ENCODE measurements around the gene USP24. TPM values are rescaled to one million over a fixed set of nuclear protein-coding genes. Genes with fewer than 3 reads are reported as not detected.
"Not testable (repeated sequence)": the region's sequence is repeated elsewhere in the genome, so short reads cannot be mapped to it uniquely, and the experiment has no call there.

USP24 gene
- total RNA-seq, 1 donor from 2014 or later = 93.9 TPM

DNA sequence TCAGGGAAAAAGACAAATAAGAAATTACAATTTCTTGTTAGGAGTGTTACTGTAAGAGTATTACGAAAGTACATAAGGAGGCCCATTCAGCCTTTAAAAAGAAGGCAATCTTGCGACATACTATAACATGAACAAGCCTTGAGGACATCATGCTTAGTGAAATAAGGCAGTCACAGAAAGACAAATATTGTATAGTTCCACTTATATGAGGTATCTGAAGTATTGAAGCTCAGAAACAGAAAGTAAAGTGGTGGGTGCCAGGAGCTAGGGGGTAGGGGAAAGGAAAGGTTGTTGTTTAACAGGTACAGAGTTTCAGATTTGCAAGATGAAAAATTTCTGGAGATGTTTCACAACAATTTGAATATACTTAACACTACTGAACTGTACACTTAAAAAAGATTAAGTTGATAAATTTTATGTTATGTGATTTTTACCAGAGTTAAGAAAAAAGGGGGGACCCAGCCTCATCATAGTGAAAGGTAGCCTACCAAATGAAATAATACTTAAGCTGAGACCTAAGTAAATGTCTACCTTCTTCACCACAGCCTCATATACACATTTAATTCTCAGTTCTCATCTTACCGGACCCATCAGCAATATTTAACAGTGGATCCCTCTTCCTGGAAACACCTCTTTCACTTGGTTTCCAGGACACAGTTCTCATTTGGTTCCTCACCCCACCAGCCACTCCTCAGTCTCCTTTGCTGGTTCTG is 19.5 kb downstream of the USP24 start:
- DNase-seq = no peak

- no peak for DNase-seq
Observed at GRCh38 chr1:55194851-55195250, 20.3 kb downstream of the USP24 start.

- no peak for DNase-seq
Observed at GRCh38 chr1:55192093-55192492, 23.1 kb downstream of the USP24 start.

DNA sequence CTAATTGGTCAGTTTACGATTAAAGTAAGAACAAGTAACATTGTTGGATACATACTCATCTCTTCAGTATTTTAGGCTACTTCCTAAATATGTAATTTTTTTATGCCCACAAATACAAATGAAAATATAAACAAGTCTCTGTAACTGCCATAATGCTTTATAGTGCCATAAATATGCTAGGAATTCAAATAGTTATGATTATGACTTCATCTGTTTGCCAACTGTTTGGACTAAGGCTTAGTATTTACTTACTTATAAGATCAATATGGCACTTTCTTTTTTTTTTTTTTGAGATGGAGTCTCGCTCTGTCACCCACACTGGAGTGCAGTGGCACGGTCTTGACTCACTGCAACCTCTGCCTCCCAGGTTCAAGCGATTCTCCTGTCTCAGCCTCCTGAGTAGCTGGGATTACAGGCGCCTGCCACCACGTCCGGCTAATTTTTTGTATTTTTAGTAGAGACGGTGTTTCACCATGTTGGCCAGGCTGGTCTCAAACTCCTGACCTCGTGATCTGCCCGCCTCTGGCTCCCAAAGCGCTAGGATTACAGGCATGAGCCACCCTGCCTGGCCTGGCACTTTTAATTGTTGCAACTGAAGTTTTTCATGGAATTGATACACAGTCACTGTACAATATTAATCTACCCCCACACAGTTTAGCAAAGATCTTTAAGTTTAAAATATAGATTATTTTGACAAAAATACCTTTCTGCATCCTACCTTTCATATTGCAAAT is 23.8 kb downstream of the USP24 start:
- DNase-seq = not testable (repeated sequence)

DNA sequence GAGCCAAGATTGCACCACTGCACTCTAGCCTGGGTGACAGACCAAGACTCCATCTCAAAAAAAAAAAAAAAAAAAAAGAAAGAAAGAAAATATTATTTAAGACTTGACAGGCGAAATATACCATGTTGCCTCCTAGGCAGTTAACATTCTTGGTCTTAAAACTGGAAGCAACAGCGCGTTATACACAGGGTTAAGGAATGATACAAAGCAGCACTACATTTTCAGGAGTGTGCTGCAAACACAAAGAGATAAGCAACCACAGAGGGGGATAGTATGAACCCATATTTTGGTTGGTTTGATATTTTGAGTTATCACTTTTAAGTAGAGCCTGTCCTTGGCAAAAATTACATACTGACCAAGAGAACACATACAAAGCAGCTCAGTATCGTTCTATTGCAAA is 25.1 kb downstream of the USP24 start:
- no peak for DNase-seq

DNA sequence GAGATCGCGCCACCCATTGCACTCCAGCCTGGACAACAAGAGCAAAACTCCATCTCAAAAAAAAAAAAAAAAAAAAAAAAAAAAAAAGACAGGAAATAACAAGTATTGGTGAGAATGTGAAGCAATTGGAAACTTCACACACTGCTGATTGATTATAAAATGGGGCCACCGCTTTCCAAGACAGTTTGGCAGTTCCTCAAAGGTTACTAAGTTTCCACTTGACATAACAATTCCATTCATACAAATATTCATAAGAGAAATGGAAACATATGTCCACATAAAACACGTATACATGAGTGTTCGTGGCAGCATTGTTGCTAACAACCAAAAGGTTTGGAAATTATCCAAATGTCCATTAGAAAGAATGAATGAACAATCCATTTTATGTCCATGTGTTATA is 26.3 kb downstream of the USP24 start:
- DNase-seq = no peak

- no peak for DNase-seq
Observed at GRCh38 chr1:55185832-55186231, 29.3 kb downstream of the USP24 start.

GRCh38 chr1:55184859-55185258 is 30.3 kb downstream of the USP24 start:
- no peak for DNase-seq

DNA sequence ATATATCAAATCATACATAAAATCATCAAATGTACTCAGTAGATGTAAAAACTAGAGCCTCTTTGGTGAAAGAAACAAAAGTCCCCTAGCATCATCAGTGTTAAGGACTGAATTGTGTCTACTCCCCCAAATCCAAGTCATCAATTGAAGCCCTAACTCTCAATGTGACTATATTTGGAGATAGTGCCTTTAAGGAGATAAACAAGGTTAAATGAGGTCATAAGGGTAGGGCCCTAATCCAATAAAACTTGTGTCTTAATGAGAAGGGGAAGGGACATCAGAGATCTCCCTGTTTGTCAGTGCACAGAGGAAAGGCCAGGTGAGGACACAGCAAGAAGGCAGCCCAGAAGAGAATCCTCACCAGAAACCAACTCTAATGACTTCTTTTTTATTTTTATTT is 33.5 kb downstream of the USP24 start:
- DNase-seq = no peak

DNA sequence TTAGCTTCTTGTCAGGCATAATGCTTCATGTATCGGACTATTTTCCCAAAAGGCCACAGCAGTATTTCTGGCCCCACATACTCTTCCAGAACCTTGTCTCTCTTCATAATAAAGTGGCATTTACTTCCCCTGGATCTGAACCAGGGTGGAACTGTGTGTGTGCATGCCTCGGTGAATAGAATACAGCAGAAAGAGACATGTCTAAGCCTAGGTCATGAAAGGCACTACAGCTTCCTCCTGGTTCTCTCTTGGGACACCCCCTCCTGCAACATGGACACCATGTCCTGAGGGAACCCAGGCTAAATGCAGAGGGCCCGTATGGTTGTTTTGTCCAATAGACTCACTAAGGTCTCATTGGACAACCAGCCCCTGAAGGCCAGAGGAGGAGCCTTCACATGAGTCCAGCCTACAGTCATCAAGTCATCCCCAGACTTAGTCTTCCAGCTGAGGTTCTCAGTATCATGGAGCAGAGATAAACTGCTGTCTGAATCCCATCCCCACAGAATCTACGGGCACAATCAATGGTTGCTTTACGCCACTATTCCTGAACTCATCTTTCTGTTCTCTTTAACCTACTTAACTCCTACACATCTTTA is 35.0 kb downstream of the USP24 start:
- no peak for DNase-seq

DNA sequence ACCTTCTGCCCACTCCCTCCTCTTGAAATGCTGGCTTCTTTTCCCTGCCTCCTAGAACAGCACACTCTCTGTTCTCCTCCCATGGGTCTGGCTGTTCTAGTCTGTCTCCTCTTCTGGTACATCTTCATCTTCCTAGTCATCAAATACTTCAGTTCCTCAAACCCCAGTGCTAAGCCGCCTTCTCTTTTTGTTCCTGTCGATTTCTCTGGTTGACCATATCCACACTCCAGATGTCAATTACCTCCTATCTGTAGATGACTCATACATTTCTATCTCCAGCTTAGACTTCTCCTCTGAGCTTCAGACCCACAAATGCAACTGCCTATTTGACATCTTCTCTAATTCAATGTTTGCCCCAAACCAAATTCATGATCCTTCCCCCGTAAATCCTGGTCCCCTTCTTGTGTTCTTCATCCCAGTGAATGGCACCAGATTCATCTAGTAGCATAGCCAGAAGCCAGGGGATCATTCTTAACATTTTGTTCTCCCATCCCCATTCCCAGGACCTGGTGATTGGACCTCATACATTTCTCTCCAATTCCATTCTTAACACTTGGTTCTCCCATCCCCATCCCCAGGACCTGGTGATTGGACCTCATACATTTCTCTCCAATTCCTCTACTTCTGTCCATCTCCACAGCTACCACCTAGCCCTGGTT is 35.9 kb downstream of the USP24 start:
- DNase-seq = no peak

GRCh38 chr1:55172687-55173086 is 42.5 kb downstream of the USP24 start:
- DNase-seq = no peak

DNA sequence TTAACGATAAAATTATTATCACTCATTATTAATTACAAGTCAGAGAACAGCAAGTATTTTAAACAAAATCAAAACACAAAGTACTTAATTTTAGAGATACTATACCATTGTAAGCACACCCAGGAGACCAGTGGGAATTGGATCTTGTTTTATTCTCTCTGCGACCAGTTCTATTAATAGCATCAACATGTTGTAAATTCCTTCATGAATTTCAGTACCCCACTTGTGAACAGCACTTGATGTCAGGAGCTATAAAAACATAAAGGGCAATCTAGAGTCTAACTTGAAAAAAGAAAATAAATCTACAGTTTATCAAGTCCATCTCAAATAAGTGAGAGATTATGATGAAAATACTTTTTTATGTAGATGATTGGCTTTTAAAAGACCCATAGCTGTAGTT is 42.9 kb downstream of the USP24 start:
- no peak for DNase-seq

DNA sequence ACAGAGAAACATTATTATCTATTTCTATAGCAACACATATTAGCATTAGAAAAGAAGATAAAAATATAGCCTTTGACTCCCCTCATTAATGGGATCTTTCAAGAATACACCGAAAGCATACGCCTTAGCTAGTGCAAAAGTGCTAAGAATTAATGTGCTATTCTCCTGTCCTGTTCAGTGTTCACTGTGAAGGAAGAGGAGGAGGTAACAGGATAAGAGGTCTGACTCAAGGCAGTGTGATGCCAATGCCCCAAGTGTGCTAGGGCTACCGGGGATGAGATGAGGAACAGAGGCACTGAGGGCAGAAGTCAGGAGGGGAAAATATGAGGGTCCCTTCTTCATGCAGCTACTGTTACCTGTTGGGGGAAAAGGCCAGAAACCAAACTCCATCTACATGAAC is 43.5 kb downstream of the USP24 start:
- no peak for DNase-seq

DNA sequence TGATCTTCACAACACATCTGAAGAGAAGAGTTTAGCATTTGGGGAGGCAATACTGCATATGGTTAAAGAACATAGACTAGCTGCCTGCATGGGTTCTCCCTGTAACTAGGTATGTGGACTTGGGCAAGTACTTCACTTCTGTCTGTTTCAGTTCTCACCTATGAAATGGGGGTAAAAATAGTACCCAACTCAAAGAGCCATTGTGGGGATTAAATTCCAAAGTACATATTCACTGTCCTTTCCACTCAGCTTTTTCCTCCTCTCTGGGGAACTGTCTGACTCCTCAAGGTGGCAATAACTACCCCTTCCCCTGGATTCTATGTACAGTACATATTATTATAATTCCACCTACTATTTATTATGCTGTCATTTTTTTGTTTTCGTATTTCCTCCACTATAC is 44.7 kb downstream of the USP24 start:
- DNase-seq = no peak

- DNase-seq = no peak
Observed at GRCh38 chr1:55169126-55169525, 46.0 kb downstream of the USP24 start.

GRCh38 chr1:55168353-55168752 is 46.8 kb downstream of the USP24 start:
- DNase-seq = no peak

DNA sequence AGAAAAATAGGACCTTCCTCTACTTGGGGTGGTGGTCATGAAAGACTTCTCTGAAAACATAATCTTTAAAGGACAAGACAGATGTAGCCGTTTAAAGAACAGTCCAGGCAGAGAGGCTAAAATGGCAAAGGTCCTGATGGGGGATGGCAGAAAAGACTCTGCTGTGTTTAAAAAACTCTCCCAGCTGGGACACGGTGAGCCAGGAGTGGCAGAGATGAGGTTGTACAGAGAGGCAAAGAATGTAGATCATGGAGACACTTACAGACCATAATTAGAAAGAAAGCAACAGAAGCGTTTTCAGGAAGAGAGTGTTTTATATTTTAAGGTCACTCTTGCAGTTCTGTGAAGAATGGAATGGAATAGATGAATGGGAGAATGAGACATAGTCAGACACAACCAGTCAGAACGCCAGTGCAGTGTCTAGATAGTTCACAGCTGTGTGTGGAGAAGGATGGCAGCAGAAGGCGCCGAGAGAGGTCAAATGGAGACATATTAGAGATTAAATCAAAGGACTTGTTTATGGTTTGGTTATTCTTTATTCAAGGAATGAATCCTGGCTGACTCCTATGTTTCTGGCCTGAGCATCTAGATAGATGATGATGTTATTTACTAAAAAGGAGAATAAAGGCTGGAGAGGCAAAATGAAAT is 47.8 kb downstream of the USP24 start:
- no peak for DNase-seq

DNA sequence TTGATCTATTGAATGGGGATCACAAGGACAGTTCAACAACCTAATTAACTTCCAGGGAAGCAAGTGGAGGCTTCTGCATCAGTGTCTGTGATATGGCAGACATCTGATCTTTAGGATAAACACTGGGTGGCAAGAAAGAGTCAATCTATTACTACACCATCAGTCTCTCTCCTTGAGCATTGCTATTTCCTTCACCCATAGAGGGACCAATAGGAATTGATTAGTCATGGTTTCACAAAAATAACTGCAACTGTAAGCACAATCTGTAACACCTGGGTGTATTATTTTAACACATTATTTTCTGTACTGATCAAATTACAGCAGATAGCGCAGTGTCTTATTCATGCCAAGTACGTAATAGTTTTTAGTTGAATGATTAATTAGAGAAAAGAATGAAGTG is 50.3 kb downstream of the USP24 start:
- no peak for DNase-seq

DNA sequence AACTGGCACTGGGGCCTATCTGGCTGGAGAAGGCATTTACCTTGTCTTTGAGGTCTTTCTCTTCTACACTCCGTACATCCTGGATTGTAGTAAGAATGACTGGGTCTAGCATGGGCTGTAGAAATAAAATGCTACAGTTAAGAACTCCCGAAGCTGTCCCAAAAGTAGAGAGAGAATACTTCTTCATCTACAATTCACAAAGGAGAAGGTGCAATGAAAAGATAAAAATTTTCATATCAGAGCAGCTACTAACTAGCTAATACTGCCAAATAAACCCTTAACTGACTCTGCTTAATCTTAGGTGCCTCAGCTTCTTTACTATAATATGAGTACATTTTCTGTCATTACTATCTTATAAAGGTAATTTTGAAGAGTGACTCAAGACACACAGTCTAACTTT is 55.6 kb downstream of the USP24 start:
- DNase-seq = no peak

GRCh38 chr1:55156608-55157007 is 58.6 kb downstream of the USP24 start:
- no peak for DNase-seq

DNA sequence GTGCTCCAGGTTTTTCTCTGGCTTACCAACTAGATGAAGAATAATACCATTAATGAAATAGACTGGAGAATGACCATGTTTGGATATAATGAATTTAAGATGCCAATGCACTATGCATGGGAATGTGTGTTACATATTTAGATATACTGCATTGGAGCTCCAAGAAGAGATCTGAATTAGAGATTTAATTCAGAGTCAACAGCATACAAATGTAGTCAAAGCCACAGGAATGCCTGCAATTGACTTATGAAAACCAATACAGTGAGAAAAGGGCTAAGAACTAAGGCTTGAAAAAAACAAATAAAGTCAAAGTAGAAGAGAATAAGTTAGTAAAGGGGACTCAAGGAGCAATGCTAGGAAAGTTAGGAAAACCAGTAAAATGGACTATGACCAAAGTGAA is 59.1 kb downstream of the USP24 start:
- no peak for DNase-seq

DNA sequence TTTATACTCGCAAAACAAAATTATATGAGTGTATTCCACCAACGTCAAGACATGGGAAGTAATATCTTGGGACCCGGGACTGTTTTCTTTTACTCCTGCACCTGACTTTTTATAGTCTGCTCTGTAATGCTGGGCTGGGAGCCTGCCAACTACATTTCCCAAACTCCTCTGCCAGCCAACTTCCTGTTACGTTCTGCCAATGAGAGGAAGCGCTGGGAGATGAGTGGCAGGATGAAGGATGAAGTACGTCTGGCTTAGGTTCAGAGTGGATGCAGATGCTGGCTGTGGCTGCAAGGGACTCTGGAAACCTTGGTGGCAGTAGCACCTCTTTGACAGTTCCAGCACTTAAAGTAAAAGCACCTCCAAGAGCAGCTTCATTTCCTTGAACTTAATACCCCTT is 59.6 kb downstream of the USP24 start:
- DNase-seq = peak; percentile 24

Data from occipital lobe (tissue), 2 donors.